PC-3 (cell line): ENCODE data around the gene COL3A1.

Source experiments
- CTCF ChIP-seq: fragments of 300-600 bp; sonication (generic); conservative IDR thresholded peaks from 2 replicates; pipeline ENCODE4 v1.5.1; 2017; ENCODE audit warnings: antibody characterized with exemption, low read depth, mild to moderate bottlenecking, low read length
- EZH2 ChIP-seq: fragments of 300-600 bp; sonication (generic); IDR thresholded peaks from one replicate; pipeline ENCODE4 v1.6.1; 2017; ENCODE audit warnings: antibody characterized with exemption, mild to moderate bottlenecking, low read length; ENCODE audit not compliant: unreplicated experiment
- EZH2phosphoT487 ChIP-seq: fragments of 300-600 bp; sonication (generic); IDR thresholded peaks from 2 replicates; pipeline ENCODE4 v1.6.1; 2018; ENCODE audit warnings: mild to moderate bottlenecking, antibody characterized with exemption, low read length, borderline replicate concordance

- TF ChIP-seq EZH2phosphoT487 (no peak), CTCF (peak; percentile 75), EZH2 (no peak)
These were observed 50.9 kb downstream of the COL3A1 start for GRCh38 chr2:189024901-189025618.
